OCI-M2 (cell line): ENCODE data around the gene CEACAM6.
"Not testable (repeated sequence)": the region's sequence is repeated elsewhere in the genome, so short reads cannot be mapped to it uniquely, and the experiment has no call there.

Experiments
- DNase-seq: peaks from one replicate; lab custom pipeline; 2025; ENCODE audit not compliant: unreplicated experiment; lab: John Stamatoyannopoulos, UW

Gene CEACAM6

DNA sequence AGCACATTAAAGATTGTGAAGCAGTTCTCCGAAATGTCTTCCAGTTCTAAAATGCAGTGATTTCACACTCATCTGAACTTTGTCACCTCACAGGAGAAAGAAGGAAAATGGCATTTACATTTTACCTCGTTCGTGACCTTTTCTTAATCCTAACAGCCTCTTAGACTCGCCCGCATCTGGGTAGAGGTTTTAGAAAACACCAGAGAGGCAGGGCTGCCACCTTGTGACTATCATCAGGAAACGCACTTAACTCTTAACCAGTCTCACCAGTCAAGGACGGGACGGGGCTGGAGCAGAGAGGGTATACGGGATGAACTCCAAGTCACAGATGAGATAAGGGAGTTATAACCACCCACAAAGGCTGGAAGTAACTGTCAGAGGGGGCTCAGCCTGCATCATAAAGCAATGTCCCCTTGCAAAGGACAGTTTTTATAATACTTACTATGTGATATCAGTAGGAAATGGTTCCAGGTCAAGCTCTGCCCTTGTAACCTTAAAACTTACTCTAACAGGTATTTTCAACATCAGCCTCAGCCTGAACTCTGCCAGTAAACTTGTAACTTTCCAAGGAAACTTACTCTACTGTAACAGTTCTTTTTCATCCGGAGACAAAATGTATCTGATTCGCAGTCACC, 8.6 kb upstream of the CEACAM6 start:
- DNase-seq = no peak

DNA sequence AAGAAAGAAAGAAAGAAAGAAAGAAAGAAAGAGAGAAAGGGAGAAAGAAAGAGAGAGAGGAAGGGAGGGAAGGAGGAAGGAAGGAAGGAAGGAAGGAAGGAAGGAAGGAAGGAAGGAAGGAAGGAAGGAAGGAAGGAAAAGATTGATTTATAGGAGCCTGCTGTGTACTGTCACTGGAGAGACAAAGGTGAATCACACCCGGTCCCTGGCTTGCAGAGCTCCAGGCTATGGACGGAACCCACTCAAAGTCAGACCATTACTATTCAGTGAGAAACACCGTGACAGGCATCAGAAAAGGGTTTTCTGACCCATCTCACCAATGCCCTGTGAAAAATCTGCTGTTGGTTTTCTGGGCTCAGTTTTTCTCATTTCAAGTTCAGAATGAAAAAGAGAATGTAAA, 7.3 kb upstream of the CEACAM6 start:
- DNase-seq = no peak

DNA sequence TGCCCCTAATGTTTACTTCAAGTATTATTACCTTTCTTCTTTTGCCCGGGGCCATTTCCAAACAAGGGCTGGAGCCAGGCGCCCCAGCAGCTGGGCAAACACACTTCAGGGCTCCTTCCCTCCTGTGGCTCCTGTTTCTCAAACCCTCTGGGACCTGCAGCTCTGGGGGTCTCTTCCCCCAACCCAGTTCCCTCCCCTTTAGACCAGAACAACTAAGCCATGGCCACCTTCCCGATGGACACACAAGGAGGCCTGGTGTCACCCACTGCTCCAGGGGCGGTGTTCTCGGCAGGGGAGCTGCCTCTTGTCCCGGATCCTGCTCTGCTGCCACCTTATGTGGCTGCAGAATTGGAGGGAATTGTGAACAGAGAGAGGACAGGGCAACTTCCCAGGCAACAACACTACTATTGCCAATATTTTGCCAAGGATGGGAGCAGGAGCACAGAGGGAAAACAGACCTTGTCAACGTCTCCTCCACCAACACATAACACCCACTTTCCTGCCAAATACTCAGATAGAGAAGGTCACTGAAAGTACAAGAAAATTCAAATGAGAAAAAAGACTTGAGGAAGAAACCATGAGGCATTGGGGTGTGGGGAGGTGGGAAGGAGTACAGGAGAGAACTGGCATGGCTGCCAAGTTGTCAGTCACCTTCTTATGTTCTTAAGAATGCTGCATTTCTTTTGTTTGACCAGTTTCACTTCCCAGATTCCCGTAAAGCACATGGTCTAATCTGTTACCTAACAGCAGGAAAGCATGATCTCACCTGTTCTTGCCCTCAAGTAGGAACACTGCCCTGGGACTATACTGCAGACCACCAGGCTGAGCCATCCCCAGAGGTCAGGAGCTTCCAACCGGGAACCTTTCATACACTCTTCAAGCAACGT, 4.8 kb upstream of the CEACAM6 start:
- not testable (repeated sequence) for DNase-seq

DNA sequence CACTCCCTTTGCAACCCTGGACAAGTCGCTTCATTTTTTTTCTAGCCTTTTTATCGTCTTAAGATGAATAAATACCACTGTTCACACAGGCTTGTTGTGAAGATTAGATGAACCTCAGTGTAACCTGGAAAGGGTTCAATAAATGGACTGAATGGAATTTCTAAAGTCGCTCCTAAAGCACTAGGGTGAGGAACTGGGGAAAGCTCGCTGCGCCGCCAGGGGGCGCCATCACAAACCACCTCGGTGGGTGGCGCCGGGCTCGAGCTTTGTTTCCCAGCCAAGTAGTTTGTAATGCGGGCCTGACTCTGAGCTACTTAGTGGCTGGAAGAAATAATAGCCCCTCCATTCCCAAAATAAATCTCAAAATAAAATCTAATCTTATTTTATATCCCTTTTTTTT, 2.2 kb upstream of the CEACAM6 start:
- DNase-seq = no peak

DNA sequence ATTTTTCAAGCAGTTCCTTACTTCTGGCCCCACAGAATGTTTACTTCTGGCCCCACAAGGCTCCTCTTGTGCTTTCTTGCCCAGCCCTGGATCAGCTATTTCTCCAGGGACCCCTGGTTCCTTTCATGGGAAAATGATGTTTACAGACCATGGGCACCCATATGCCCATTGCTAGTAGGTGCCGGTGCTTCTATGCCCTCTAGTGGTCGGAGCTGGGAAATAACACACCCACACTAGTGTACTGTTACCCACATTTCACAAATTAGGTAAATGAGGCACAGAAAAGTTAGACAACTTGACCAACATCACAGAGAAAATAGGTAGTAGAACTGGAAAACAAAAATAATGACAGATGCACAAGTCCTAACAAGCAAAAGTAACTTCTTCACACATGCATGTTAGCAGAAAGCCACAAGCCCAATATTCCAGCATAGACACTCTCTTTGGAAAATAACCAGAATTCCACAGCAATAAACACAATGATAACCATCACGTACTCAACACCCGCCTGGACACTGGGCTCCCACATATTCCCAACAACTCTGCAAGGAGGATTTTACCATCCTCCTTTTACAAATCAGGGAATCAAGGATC, 1.3 kb upstream of the CEACAM6 start:
- peak; percentile 21 for DNase-seq

DNA sequence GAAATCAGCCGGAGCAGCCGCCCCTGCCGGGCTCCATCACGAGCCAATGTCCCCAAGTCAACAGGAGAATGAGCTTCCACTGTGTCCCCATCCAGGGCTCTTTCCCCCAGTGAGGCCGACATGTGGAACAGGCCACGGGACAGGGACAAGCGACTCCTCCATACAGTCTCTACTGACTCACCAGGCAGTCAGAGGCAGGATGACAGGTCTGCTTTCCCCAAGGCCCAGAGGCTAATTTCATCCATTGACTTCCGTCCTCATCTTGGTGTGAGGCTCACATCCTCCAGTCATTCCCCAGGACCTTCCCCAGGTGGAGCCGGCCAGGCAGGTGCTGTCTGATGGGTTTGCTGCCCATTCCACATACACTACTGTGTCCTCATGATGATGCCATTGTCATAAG, 3.5 kb downstream of the CEACAM6 start:
- DNase-seq = no peak

DNA sequence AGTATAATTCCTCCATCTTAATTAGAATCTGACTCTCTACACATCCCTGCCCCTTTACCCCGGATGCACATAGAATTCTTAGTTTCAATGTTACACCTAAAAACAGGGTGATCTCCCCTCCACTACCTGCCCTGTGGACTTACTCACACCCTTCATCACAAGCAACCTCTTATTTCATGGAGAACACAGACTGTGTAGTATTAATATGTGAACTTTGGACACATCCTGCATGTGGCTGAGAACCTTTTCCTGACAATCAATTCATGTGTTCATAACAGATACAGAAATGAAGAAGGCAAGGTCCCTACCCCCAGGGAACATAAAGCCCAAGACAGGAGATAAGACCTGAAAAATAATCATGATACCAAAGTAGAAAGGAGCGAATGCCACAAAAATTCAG, 11.8 kb downstream of the CEACAM6 start:
- no peak for DNase-seq

DNA sequence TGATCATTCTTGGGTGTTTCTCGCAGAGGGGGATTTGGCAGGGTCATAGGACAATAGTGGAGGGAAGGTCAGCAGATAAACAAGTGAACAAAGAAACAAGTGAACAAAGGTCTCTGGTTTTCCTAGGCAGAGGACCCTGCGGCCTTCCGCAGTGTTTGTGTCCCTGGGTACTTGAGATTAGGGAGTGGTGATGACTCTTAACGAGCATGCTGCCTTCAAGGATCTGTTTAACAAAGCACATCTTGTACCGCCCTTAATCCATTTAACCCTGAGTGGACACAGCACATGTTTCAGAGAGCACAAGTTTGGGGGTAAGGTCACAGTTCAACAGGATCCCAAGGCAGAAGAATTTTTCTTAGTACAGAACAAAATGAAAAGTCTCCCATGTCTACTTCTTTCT, 12.8 kb downstream of the CEACAM6 start:
- DNase-seq = not testable (repeated sequence)

DNA sequence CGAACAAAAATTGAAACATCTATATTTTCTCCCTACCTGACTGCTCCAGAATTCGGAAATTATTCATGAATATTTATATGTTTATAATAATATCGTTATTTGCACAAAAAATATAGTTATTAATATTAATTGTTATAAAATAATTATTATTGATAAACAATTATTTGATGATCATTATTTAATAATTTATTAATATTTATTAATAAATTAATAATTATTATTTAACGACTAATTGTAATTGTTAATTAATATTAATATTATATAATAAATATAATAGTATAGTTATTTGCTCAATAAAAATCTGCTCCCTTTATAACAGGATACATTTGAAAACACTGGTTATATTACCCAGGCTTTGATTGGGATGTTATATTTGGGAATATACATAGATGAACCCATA, 14.3 kb downstream of the CEACAM6 start:
- no peak for DNase-seq

GRCh38 chr19:41771410-41771809, 16.1 kb downstream of the CEACAM6 start:
- DNase-seq = no peak

- no peak for DNase-seq
These were observed 19.2 kb downstream of the CEACAM6 start for GRCh38 chr19:41774515-41774980.

- DNase-seq = no peak
These were observed 21.4 kb downstream of the CEACAM6 start for GRCh38 chr19:41776700-41777099.

- no peak for DNase-seq
These were observed 28.3 kb downstream of the CEACAM6 start for GRCh38 chr19:41783612-41784011.

DNA sequence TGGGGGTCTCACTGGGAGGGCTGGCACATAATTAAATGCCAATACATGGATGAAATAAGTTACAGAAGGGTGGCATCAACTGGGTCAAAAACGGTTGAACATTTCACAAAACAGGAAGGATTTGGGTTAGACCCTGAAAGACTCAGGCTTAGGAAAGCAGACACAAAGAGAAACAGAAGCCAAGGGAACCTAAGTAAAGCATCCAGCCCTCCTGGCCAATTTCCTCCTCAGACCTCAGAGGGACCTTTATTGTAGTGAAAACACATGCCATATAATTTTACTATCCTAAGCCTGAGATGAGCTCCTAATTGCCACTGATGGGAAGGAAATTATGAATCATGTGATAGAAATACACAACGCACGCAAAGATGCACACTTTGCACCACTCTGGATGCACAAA, 29.0 kb downstream of the CEACAM6 start:
- DNase-seq = no peak

DNA sequence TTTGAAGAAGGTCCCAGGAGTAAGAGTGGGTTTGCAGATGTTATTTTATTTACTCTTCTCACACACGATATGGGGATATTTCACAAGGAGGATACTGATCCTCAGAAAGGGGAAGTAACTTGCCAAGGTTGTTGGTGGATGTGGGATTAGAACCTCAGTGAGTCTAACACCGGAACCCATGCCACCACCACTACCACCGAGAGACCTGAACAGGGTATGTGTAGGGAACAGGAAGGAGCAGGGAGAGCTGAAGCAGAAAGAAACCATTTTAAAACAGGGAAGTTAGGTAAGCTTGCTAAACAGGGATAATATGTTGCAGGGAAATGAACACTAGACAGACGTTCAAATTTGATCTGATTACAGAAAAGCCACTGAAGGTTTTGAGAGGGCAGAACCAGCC, 29.4 kb downstream of the CEACAM6 start:
- DNase-seq = no peak

DNA sequence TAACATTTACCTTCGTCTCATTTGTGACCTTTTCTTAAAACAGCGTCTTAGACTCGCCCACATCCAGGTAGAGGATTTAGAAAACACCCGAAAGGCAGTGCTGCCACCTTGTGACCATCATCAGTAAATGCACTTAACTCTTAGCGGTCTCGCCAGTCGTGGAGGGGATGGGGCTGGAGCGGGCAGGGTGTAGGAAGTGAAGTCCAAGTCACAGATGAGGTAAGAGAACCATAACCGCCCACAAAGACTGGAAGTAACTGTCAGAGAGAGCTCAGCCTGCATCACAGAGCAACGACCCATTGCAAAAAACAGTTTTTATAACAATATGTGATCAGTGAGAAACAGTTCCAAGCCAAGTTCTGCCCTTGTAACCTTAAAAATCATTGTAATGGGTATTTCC, 30.3 kb downstream of the CEACAM6 start:
- no peak for DNase-seq

- no peak for DNase-seq
These were observed 31.7 kb downstream of the CEACAM6 start for GRCh38 chr19:41787055-41787454.

DNA sequence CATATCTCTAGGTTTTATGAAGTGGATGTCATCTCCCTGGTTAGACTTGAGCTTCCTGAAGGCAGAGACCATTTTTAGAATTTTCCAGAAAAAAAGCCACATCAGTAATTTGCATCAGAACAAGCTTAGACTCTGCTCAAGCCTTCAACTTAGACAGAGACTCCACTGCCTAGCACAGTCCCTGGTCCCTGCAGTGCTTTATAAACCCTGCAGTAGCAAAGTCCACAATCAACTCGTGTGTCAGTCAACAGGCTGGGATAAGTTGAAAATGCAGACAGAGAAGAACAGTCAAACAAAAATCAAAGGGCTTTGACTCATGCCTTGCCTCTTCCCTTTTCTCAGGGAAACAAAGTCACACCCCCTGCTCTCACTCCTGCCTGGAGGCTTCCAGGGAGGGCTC, 33.2 kb downstream of the CEACAM6 start:
- not testable (repeated sequence) for DNase-seq

DNA sequence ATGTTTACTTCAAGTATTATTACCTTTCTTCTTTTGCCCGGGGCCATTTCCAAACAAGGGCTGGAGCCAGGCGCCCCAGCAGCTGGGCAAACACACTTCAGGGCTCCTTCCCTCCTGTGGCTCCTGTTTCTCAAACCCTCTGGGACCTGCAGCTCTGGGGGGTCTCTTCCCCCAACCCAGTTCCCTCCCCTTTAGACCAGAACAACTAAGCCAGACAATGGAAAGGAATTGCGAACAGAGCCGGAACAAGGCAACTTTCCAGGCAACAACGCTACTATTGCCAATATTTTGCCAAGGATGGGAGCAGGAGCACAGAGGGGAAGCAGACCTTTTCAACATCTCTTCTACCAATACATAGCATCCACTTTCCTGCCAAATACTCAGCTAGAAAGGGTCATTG, 33.7 kb downstream of the CEACAM6 start:
- not testable (repeated sequence) for DNase-seq

DNA sequence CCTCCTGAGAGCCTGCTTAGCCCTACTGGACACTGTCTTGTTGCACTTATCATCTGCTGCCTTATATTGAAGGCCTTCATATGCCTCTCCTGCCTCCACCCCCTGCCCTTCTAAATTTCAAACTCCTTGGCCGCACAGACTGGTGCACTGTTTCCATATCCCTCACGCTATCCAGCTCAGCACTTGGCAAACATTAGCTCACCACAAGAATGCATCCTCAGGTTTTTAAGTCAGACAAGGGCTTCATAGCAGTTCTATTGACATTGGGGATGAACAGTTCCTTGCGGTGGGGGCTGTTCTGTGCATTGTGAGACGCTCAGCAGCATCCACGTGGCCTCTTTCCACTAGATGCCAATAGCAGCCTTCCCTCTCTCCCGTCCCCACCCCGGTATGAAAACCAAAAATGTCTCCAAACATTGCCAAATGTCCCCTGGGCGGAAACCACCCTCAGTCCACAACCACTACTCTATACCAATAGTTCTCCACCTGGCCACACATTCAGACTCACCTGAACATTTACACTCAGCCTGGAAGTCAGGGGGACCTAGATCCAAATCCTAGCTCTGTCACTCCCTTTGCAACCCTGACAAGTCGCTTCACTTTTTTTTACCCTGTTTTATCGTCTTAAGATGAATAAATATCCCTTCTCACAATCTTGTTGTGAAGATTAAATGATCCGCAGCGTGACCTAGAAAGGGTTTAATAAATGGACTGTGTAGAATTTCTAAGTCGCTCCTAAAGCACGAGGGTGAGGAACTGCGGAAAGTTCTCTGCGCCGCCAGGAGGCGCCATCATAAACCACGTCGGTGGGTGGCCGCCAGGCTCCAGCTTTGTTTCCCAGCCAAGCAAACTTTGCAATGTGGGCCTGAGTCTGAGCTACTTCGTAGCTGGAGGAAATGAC, 37.4 kb downstream of the CEACAM6 start:
- no peak for DNase-seq

GRCh38 chr19:41793414-41793727, 38.0 kb downstream of the CEACAM6 start:
- DNase-seq = no peak
